ENCODE results near the gene NUCB2. TPM values are rescaled to one million over a fixed set of nuclear protein-coding genes. Genes with fewer than 3 reads are reported as not detected.

NUCB2 gene
- total and polyA plus RNA-seq, 10 of the 15 experiments (the other 5 are each of a cell fraction or from before 2014, with no cell fraction given), result 16.0 to 74.1 (median 52.1) TPM

DNA sequence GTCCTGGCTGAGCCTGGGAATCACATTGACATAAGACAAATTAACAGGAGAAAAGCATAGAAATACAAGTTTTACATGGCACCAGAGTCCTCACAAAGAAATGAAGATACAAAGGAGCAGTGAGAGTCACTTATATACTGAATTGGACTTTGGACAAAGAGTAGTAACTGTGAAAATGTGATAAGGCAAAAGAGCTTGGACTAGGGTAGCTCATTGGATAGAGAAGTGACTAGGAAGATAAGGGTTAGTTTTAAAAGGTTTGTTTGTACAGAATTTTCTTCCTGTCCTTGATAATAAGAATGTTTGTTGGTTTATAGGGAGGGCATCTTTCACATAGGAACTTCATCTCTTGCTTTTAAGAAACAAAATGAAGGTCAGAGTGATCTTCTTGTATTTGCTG lies 17.9 kb upstream of the NUCB2 start:
- ChIA-PET SMC1A (ENCODE audit: uncharacterized antibody, unreplicated experiment) (interaction anchor here (0.8 to 1.0 kb wide), 3 partner anchors 19 to 125 kb away, joined by 3 to 4 read pairs (median 3); no protein-coding TSS in a partner anchor), CTCF (interaction anchor here (0.6 to 1.8 kb wide), 2 partner anchors 22 to 270 kb away, joined by 3 to 4 read pairs; no protein-coding TSS in a partner anchor), POLR2A (no interaction called here), RAD21 (ENCODE audit: unreplicated experiment) (no interaction called here)
- FAIRE-seq (no peak), DNase-seq (ENCODE audit: low read depth, low spot score) (no peak), ATAC-seq (no peak)
- in situ Hi-C loops (cut with MboI), result no loop called here
- Histone ChIP-seq H3K9me3 (replicated peaks; ENCODE audit: control insufficient read depth, insufficient read depth, low read length) (no peaks in the 10 kb centered on the region), H3K79me2 (ENCODE audit: control insufficient read depth, insufficient read depth, low read length) (no peaks in the 10 kb centered on the region), H3K27ac (ENCODE audit: control insufficient read depth, insufficient read depth) (no peak overlapping the region), H3K36me3 (ENCODE audit: control insufficient read depth in 2 of 2, insufficient read depth in 2 of 2, low read length in 1 of 2) (no peaks in the 10 kb centered on the region), H2AFZ (ENCODE audit: control insufficient read depth, low read depth, low read length) (no peak overlapping the region), H3K27me3 (replicated peaks in 1 of 2; ENCODE audit: control insufficient read depth in 2 of 2, insufficient read depth in 2 of 2, low read length in 1 of 2) (no peaks in the 10 kb centered on the region; a peak in 1 of 4 replicates), H4K20me1 (ENCODE audit: control insufficient read depth, insufficient read depth) (no peaks in the 10 kb centered on the region), H3K4me3 (no peak overlapping the region), H3K4me1 (ENCODE audit: control insufficient read depth, insufficient read depth, low read length) (no peaks in the 10 kb centered on the region), H3K4me2 (ENCODE audit: control insufficient read depth, insufficient read depth) (no peak overlapping the region), H3K9ac (ENCODE audit: control insufficient read depth, insufficient read depth, low read length) (no peak overlapping the region)
- intact Hi-C loops (cut with micrococcal nuclease; ENCODE audit: unreplicated experiment), result no loop called here
- BruUV-seq (replicated peaks), result no TSS peak
- TF ChIP-seq BCL11A (IDR thresholded peaks at IDR 0.05; ENCODE audit: low read depth, low read length) (no peak), JUND (IDR thresholded peaks at IDR 0.05; ENCODE audit: low read depth, low read length) (no peak), SMC3 (IDR thresholded peaks at IDR 0.05; ENCODE audit: borderline replicate concordance, low read length) (no peak), HCFC1 (IDR thresholded peaks at IDR 0.05; ENCODE audit: low read length) (no peak), ZNF217 (IDR thresholded peaks at IDR 0.05) (no peak), RAD21 (IDR thresholded peaks at IDR 0.05; ENCODE audit: insufficient read depth, low read depth, low read length) (no peak), STAT3 (IDR thresholded peaks at IDR 0.05; ENCODE audit: low read depth, low read length) (no peak), ETV6 (conservative IDR thresholded peaks at IDR 0.05 in 1 of 2, IDR thresholded peaks at IDR 0.05 in 1 of 2; ENCODE audit: borderline replicate concordance in 1 of 2, low read depth in 1 of 2) (no peak), MTA2 (IDR thresholded peaks at IDR 0.05; ENCODE audit: low read depth) (no peak), ZSCAN29 (IDR thresholded peaks at IDR 0.05) (no peak), HDAC6 (IDR thresholded peaks at IDR 0.05; ENCODE audit: unreplicated experiment) (no peak), CBFB (IDR thresholded peaks at IDR 0.05; ENCODE audit: low read depth) (no peak), BHLHE40 (IDR thresholded peaks at IDR 0.05; ENCODE audit: borderline replicate concordance in 1 of 2, low read depth in 2 of 2, low read length in 1 of 2) (no peak)
- TF ChIP-seq, protein P1, sequence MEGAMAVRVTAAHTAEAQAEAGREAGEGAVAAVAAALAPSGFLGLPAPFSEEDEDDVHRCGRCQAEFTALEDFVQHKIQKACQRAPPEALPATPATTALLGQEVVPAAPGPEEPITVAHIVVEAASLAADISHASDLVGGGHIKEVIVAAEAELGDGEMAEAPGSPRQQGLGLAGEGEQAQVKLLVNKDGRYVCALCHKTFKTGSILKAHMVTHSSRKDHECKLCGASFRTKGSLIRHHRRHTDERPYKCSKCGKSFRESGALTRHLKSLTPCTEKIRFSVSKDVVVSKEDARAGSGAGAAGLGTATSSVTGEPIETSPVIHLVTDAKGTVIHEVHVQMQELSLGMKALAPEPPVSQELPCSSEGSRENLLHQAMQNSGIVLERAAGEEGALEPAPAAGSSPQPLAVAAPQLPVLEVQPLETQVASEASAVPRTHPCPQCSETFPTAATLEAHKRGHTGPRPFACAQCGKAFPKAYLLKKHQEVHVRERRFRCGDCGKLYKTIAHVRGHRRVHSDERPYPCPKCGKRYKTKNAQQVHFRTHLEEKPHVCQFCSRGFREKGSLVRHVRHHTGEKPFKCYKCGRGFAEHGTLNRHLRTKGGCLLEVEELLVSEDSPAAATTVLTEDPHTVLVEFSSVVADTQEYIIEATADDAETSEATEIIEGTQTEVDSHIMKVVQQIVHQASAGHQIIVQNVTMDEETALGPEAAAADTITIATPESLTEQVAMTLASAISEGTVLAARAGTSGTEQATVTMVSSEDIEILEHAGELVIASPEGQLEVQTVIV (IDR thresholded peaks at IDR 0.05; ENCODE audit: borderline replicate concordance, partially characterized antibody), result no peak
- TF ChIP-seq, protein P2, sequence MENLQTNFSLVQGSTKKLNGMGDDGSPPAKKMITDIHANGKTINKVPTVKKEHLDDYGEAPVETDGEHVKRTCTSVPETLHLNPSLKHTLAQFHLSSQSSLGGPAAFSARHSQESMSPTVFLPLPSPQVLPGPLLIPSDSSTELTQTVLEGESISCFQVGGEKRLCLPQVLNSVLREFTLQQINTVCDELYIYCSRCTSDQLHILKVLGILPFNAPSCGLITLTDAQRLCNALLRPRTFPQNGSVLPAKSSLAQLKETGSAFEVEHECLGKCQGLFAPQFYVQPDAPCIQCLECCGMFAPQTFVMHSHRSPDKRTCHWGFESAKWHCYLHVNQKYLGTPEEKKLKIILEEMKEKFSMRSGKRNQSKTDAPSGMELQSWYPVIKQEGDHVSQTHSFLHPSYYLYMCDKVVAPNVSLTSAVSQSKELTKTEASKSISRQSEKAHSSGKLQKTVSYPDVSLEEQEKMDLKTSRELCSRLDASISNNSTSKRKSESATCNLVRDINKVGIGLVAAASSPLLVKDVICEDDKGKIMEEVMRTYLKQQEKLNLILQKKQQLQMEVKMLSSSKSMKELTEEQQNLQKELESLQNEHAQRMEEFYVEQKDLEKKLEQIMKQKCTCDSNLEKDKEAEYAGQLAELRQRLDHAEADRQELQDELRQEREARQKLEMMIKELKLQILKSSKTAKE (IDR thresholded peaks at IDR 0.05; ENCODE audit: low read depth, poor library complexity, severe bottlenecking), result no peak
- TF ChIP-seq, protein P3, sequence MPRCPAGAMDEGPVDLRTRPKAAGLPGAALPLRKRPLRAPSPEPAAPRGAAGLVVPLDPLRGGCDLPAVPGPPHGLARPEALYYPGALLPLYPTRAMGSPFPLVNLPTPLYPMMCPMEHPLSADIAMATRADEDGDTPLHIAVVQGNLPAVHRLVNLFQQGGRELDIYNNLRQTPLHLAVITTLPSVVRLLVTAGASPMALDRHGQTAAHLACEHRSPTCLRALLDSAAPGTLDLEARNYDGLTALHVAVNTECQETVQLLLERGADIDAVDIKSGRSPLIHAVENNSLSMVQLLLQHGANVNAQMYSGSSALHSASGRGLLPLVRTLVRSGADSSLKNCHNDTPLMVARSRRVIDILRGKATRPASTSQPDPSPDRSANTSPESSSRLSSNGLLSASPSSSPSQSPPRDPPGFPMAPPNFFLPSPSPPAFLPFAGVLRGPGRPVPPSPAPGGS (IDR thresholded peaks at IDR 0.05; ENCODE audit: borderline replicate concordance, insufficient read depth, low read depth, low read length, poor library complexity, severe bottlenecking), result no peak

All from GM12878 (cell line).